HG02852 (cell line): ENCODE data around the gene COA1.
"Not testable (repeated sequence)": the region's sequence is repeated elsewhere in the genome, so short reads cannot be mapped to it uniquely, and the experiment has no call there.

Experiments used
- ATAC-seq: cut with Tn5 transposase; IDR thresholded peaks from one replicate; pipeline ENCODE4 v1.9.1; 2021; ENCODE audit warnings: mild to moderate bottlenecking, moderate library complexity; ENCODE audit not compliant: unreplicated experiment

COA1 gene

GRCh38 chr7:43637114-43637806 lies 92.1 kb downstream of the COA1 start:
- no peak for ATAC-seq

GRCh38 chr7:43636093-43636492 lies 93.2 kb downstream of the COA1 start:
- ATAC-seq, result no peak

- ATAC-seq, result no peak
These were observed 94.9 kb downstream of the COA1 start for GRCh38 chr7:43634384-43634783.

- ATAC-seq, result no peak
These were observed 96.6 kb downstream of the COA1 start for GRCh38 chr7:43632746-43633145.

GRCh38 chr7:43631559-43631958 lies 97.8 kb downstream of the COA1 start:
- ATAC-seq, result peak; percentile 47

- ATAC-seq, result no peak
These were observed 98.8 kb downstream of the COA1 start for GRCh38 chr7:43630482-43630881.

- ATAC-seq, result no peak
These were observed 99.5 kb downstream of the COA1 start for GRCh38 chr7:43629857-43630256.

- ATAC-seq, result no peak
These were observed 100.9 kb downstream of the COA1 start for GRCh38 chr7:43628431-43628830.

- ATAC-seq, result not testable (repeated sequence)
These were observed 101.5 kb downstream of the COA1 start for GRCh38 chr7:43627798-43628197.

- ATAC-seq, result no peak
These were observed 102.6 kb downstream of the COA1 start for GRCh38 chr7:43626695-43627094.

GRCh38 chr7:43625980-43626379 lies 103.3 kb downstream of the COA1 start:
- ATAC-seq, result peak; percentile 52

- no peak for ATAC-seq
These were observed 103.9 kb downstream of the COA1 start for GRCh38 chr7:43625453-43625852.

- no peak for ATAC-seq
These were observed 105.2 kb downstream of the COA1 start for GRCh38 chr7:43624156-43624555.

GRCh38 chr7:43621729-43622448 lies 107.4 kb downstream of the COA1 start:
- ATAC-seq, result no peak

- ATAC-seq, result no peak
These were observed 109.9 kb downstream of the COA1 start for GRCh38 chr7:43619213-43620012.

- ATAC-seq, result no peak
These were observed 111.2 kb downstream of the COA1 start for GRCh38 chr7:43618073-43618472.

GRCh38 chr7:43616977-43617376 lies 112.3 kb downstream of the COA1 start:
- no peak for ATAC-seq

GRCh38 chr7:43615558-43616145 lies 113.7 kb downstream of the COA1 start:
- no peak for ATAC-seq

- ATAC-seq, result peak; percentile 76
These were observed 116.4 kb downstream of the COA1 start for GRCh38 chr7:43612599-43613589.

GRCh38 chr7:43612128-43612527 lies 117.2 kb downstream of the COA1 start:
- no peak for ATAC-seq
